GM19025 (cell line): ENCODE data around the gene VAV3.
A peak's percentile ranks its signal among the peaks of the same experiment; 100 is the strongest.

ENCODE experiments used
- ATAC-seq: cut with Tn5 transposase; IDR thresholded peaks from one replicate; pipeline ENCODE4 v1.9.1; 2021; ENCODE audit warnings: mild to moderate bottlenecking, low read depth, moderate library complexity; ENCODE audit not compliant: unreplicated experiment

VAV3 gene

GRCh38 chr1:107550358-107550757 is 414.6 kb downstream of the VAV3 start:
- ATAC-seq, result no peak

GRCh38 chr1:107549152-107549810 is 415.7 kb downstream of the VAV3 start:
- no peak for ATAC-seq

- no peak for ATAC-seq
Observed at GRCh38 chr1:107548276-107548675, 416.7 kb downstream of the VAV3 start.

GRCh38 chr1:107547363-107548155 is 417.4 kb downstream of the VAV3 start:
- ATAC-seq, result no peak

GRCh38 chr1:107546576-107546975 is 418.4 kb downstream of the VAV3 start:
- no peak for ATAC-seq

GRCh38 chr1:107545879-107546278 is 419.1 kb downstream of the VAV3 start:
- no peak for ATAC-seq

GRCh38 chr1:107545056-107545577 is 419.9 kb downstream of the VAV3 start:
- no peak for ATAC-seq

GRCh38 chr1:107544285-107544684 is 420.7 kb downstream of the VAV3 start:
- ATAC-seq, result no peak

- no peak for ATAC-seq
Observed at GRCh38 chr1:107541412-107541811, 423.6 kb downstream of the VAV3 start.

- no peak for ATAC-seq
Observed at GRCh38 chr1:107538502-107538901, 426.5 kb downstream of the VAV3 start.

- no peak for ATAC-seq
Observed at GRCh38 chr1:107536266-107536665, 428.7 kb downstream of the VAV3 start.

- ATAC-seq, result peak; percentile 48
Observed at GRCh38 chr1:107535091-107535490, 429.9 kb downstream of the VAV3 start.

GRCh38 chr1:107534632-107535031 is 430.3 kb downstream of the VAV3 start:
- no peak for ATAC-seq

GRCh38 chr1:107533436-107533835 is 431.5 kb downstream of the VAV3 start:
- ATAC-seq, result no peak

- no peak for ATAC-seq
Observed at GRCh38 chr1:107532318-107532717, 432.7 kb downstream of the VAV3 start.

GRCh38 chr1:107531065-107531908 is 433.7 kb downstream of the VAV3 start:
- ATAC-seq, result no peak

- no peak for ATAC-seq
Observed at GRCh38 chr1:107530543-107530942, 434.4 kb downstream of the VAV3 start.

- ATAC-seq, result peak; percentile 97
Observed at GRCh38 chr1:107529511-107530149, 435.4 kb downstream of the VAV3 start.

- ATAC-seq, result no peak
Observed at GRCh38 chr1:107526524-107527198, 438.3 kb downstream of the VAV3 start.

GRCh38 chr1:107525961-107526360 is 439.0 kb downstream of the VAV3 start:
- no peak for ATAC-seq
